CD4-positive, alpha-beta T cell treated with Interleukin-15 for 4 hours (primary cell): ENCODE measurements around the gene ZC3H13.

ENCODE experiments used
- DNase-seq: peaks from one replicate; pipeline ENCODE4 v3.0.0-alpha.2; 2020; ENCODE audit warnings: low spot score

The ZC3H13 gene, protein sequence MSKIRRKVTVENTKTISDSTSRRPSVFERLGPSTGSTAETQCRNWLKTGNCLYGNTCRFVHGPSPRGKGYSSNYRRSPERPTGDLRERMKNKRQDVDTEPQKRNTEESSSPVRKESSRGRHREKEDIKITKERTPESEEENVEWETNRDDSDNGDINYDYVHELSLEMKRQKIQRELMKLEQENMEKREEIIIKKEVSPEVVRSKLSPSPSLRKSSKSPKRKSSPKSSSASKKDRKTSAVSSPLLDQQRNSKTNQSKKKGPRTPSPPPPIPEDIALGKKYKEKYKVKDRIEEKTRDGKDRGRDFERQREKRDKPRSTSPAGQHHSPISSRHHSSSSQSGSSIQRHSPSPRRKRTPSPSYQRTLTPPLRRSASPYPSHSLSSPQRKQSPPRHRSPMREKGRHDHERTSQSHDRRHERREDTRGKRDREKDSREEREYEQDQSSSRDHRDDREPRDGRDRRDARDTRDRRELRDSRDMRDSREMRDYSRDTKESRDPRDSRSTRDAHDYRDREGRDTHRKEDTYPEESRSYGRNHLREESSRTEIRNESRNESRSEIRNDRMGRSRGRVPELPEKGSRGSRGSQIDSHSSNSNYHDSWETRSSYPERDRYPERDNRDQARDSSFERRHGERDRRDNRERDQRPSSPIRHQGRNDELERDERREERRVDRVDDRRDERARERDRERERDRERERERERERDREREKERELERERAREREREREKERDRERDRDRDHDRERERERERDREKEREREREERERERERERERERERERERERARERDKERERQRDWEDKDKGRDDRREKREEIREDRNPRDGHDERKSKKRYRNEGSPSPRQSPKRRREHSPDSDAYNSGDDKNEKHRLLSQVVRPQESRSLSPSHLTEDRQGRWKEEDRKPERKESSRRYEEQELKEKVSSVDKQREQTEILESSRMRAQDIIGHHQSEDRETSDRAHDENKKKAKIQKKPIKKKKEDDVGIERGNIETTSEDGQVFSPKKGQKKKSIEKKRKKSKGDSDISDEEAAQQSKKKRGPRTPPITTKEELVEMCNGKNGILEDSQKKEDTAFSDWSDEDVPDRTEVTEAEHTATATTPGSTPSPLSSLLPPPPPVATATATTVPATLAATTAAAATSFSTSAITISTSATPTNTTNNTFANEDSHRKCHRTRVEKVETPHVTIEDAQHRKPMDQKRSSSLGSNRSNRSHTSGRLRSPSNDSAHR (N-terminal part only)

DNA sequence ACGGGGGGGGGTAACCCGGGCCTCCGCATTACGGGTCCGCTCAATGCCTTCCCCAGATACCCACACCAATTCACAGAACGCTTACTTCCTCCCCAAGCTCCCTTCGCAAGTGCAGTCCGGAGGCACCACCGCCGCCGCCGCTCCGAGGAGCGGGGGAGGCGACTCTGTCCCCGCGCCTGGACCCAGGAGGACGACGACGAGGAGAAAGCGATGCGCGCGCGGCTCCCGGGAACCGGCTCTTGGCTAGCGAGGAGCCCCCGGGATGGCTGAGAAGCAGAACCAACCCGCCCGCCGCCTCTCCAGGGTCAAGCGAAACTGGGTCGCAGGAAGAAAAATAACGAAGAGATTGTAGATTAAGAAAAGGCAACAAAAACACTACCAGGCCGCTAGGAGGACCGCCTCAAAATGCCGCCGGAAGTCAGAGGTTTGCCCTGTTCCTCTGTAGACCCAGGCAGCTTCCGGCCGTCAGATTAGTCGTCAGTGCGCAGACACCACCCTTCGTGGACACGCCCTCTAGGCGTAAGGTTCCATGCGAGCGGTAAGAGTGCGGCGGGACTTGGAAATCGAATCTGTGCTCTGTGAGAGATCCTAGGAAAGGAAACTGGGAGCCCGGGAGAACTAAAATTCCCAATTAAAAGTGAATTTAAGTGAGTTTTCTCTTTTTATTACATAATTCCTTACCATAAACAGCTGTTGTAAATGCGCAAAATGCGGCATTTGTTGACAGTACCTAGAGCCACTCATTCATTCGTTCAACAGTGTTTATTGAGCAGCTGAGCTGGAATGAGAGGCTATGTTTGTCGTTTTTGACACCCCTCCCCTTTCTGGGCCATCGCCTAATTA, at the start of gene ZC3H13:
Gene ZC3H13, minus strand, starts transcription at position 428 of the 843 bp plus-strand sequence. CDS start 7,239 bp downstream, outside the sequence.
- peak; percentile 92 for DNase-seq

DNA sequence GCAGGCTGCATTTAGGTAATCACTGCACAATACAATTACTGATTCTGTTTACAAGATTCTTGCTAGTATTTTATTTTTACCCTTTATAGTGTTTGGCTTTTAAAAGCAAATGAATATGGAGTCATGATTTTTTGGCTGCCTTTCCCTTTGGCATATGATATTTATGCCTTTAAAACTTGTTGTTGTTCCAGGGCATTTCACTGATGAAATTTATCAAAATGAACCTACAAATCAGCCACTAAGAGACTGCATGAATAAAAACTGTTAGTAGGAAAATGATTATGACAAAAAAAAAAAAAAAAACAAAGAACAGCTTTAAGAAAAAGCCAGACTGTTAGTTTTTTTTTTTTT, 49.7 kb upstream of the ZC3H13 start:
- DNase-seq: no peak

DNA sequence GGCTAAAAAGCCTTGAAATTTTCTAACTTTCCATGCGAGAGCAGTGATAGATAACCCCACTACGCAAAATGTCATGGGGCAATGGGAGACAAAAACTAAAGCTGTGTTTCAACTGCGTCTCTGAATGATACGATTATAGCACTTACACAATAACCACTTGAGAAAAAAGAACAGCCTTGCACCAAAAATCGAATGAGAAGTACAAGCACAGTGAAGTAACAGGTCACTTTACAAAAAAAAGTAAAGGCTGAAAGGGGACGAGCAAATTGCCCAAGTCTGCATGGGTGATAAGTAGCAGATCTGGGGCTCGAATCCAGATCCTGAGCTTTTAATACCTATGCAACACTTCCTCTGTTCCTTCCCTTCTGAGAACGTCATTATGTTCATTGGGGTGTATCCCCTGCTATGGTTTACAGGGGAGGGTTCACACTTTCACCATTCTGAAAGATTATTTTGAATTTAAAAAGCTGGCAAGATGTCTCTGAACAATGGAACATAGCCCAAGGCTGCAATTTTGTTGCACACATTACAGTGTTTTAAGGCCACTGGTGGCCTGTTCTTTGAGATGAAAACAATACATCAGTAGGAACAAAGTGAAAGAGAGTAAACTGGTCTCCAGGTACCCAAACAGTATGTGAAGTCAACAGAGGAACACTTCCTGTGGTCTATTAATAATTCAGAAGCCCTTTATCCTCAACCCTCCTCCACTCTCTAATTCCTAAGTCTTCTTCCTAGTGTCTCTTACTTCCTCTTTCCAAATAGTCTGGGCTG, 49.1 kb upstream of the ZC3H13 start:
- DNase-seq: no peak

DNA sequence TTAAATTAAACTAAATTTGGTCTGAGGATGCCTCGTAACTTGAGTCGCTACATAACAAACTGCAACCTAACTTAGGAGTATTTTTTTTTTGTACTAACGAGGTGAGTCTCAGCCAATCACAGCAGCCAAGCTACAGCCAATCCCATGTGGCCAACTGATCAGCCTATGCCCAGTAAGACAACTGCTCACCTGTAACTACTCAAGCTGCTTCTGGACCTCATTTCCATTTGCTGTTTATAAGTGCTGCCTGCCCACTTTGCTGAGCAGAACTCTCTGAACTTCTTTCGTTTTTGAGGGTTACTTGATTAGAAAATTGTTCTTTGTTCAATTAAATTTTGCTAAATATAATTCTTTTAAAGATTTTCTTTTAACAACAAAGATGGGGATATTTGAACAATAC, 48.5 kb upstream of the ZC3H13 start:
- DNase-seq: no peak

DNA sequence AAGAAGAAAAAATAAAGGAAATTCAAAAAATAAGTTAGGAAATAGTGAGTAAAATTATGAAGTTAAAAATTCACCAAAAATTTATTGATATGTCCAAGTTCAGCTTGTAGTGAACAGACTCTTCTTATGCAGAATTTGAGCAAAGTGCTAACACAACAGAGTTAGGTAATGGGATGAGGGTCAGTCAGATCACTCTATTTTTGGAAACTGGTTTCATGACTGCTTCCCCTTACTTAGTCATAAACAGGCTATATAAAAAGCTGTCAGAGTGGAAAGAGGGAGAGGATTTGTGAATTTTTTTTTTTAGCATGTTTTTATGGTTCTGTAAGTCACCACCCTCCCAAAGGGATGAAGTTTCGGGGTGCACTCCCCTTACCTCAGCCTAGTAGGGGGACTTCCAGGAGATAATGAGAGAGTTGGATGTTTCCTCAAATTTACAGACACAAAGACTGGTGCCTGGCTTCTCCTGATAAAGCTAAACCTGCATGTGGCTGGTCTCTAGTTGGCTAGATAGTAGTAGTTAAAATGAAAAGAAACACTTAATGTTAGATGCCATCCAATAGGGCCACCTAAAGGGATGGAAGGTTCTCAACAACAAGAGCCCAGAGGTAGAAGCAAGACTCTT, 47.8 kb upstream of the ZC3H13 start:
- no peak for DNase-seq

DNA sequence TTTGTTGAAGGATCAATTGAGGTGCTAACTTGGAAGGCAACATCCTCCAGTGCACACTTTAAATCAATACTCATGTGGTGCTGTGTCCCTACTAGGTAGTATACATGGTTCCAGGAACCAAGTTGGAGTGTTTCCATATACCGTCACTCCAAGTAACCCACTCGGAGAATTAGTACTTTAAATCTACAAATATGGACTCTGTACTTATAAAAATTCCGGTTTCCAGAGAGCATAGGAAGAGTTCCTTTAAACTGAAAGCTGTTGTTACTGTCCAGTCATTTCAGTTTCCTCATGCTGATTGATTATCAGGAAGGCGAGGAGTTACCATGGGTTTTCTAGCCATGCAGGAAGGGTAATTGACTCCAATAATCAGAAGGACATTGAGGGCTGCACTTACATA, 45.1 kb upstream of the ZC3H13 start:
- no peak for DNase-seq

DNA sequence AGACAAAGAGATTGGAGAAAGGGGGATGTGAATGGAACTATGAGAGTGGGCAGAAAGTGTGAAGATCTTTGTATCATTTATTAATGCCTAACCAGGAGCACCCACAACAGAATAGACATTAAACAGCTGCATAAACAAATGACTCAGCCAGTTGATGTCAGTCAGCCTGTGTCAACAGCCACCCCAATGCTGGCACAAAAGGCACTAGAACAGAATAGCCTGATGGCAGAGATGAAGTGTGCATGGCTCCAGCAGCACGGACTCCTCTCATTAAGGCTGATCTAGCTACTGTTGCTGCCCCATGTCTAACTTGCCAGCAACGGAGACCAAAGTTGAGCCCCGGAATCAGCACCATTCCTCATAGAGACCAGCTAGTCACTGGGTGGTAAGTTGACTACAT, 44.5 kb upstream of the ZC3H13 start:
- DNase-seq: no peak

DNA sequence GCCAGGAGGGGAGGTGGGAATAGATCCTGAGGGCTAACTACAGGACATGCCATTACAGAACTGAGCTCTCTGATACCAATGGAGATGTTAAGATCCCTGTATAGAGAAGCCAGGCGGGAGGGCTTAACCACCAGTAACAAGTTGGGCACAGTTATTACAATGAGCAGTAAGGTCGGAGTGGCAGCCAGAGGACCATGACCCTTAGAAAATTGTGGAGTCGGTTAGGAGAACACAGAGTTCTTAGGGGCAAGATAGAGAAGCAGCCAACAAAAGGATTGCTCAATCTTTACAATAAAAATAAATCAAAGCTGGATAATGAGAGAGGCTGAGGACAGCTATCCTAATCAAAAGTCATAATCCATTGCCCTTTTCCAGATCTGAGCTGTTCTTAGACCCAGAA, 41.9 kb upstream of the ZC3H13 start:
- DNase-seq: no peak

DNA sequence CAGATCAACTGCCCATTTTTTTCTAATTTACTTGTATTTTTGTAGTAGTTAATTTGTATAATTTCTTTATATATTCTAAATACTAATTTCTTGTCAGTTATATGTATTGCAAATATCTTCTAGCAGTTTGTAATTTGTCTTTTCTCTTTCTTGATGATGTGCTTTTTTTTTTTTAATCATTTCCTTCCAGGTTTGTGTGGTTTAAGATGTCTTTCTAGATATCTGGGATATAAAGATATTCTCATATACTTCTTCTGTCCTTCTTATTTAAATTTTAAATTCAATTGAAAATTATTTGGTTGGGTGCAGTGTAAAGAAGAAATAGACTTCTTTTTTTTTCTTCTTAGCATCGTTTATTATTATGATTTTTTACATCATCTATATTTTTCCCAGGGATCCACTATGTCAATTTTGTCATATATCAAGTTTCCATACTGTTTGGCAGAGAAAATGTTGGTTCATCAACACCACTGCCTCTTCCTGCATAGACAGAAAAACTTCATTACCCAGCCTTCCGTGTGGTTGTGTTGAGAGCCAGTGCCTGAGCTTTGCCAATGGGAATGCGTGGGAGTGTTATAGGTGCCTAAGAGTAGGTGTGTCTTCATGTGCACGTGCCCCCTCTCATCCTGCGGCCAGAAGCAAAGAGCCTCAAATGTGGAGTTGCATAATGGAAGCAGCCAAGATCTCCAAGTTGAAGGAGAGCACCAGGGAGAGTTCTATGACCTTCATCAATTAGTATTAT, 36.4 kb upstream of the ZC3H13 start:
- no peak for DNase-seq

DNA sequence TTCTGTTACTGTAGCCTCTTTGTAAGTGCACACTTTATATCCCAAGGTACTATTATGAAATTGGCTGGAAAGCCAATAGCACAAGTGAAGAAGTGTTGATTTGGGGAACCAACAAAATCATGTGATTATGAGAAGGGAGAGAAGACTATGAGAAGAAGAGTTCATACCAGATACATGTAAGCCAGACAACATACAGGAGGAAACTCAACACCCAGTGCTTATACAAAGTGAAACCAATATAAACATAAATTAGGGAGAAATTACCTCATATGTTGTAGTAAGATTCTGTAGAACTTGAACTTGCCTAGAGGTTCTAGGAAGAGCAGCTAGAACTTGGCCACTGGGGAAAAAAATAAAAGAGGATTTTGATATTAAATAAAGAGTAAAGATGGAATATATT, 34.9 kb upstream of the ZC3H13 start:
- no peak for DNase-seq

DNA sequence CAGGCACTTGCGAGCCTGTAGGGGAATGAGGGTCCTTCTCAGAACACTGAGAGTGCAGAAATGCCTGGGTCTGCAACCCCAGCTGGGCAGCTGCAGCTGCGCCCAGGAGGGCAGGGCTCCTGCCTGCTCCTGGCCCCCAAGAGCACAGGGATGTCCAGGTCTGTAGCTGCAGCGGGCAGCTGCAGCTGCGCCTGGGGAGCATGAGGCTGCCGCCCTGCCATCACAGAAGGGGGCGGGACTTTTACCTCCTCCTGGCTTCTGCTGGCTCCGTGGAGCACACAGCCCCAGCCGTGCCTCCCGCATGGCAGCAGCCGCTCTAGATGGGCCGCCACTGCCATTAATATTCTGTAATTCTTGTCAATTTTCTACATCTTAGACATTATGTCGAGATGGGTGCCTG, 34.4 kb upstream of the ZC3H13 start:
- DNase-seq: no peak

DNA sequence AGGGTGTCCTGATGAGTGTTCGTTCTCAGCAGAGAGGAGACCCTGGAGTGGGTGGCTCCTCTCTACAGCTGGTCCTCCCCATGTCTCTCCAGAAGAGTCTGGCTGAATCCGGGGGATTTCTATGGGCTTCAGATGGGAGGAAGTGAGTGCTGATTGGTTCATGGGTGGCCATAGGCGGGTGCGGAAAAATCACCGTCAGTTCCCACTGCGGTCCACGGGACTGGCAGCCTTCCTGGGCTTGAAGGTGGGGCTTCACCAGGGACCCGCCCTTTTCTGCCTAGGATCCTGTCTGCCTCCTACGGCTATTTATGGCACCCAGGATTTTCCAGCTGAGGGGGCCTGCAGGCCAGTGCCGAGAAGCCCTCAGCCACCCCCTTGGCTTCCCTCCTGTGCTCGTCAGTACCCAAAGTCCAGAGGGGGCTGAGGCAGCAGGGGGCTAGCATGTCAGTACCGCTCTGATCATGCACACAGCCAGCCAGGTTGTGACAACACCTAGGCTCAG, 33.9 kb upstream of the ZC3H13 start:
- no peak for DNase-seq

DNA sequence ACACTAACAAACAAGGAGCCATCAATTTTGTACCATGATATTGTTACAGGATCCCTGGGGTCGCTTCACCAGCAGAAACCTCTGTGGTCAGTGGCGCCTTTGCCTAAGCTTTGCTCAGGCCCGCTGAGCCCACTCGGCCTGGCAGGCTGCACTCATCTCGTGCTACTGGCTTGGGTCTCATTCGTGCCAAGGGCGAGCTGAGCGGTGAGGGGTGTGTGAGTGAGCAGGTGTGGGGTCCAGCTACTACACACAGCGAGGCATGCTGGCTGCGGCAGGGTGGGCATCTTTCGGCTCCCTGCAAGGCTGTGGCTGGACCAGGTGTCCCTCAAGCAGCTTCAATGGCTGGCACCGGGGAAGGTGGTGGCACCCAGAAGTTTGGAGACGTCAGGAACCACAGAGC, 33.2 kb upstream of the ZC3H13 start:
- DNase-seq: no peak

DNA sequence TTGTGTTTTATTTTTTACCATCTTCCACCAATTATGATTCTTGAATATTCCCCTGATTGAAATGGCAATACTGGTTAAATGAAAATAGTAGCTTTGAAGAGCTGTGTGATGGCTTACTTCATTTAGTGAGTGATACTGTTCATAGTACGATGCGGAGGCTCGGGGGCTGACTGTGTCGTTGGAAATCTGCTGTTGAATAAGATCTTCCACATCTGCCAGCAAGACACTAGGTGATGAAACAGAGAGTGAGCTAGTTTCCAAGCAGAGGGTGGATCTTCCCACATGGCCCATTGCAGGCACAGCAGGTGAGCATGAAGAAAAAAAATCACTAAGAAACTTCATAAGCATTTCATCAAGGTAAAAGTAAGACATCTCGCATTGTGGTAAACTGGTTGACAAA, 29.8 kb upstream of the ZC3H13 start:
- no peak for DNase-seq

DNA sequence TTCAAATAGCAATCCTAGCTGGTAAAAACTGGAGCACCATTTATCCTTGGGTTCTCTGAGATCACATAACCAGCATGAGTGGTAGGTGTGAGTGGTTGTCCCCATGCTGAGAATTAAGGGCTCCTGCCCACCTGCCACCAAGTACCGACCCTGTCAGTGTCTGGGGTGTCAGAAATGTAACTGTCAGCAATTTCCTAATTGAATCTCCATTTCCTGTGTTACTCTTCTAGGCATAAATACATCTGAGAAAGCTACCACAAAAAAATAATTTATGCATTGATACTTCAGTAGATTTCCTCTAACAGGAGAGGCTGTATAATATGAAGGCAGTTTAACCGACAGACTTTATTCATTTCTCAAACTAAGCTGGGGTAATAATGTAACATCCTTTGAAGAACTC, 27.2 kb upstream of the ZC3H13 start:
- DNase-seq: no peak

DNA sequence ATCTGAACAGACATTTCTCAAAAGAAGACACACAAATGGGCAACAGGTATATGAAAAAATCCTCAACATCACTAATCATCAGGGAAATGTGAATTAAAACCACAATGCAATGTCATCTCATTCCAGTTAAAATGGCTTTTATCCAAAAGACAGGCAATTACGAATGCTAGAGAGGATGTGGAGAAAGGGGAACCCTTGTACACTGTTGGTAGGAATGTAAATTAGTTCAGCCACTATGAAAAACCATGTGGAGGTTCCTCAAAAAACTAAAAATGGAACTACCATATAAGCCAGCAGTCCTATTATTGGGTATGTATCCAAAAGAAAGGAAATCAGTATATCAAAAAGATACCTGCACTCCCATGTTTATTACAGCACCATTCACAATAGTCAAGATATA, 24.7 kb upstream of the ZC3H13 start:
- DNase-seq: no peak

DNA sequence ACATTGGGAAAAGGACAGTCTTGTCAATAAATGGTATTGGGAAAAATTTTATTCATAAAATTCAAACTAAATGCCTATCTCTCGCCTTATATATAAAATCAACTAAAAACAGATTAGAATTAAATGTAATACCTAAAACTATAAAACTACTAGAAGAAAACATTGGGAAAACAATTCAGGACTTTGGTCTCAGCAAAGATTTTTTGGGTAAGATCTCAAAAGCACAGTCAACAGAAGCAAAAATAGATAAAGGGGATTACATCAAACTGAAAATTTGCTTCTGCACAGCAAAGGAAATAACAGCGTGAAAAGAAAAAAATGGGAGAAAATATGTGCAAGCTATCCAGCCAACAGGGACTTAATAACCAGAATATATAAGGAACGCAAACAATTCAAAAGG, 24.3 kb upstream of the ZC3H13 start:
- DNase-seq: no peak

DNA sequence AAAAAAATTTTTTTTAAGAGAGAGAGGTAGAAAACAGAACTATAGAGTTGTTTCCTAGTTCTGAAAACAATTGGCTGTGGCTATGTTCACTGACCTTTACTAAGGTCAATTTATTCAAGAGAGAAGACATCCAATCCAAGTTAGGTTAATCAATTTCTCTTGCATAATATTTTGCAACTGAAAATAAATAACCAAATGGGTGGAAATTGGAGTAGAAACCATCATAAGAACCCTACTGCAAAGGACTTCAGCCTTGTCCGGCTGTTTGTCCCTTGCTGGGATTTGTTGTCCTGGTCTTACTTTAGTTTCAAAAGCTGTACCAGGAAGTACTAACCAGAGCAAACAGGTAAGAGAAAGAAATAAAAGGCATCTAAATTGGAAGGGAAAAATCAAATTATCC, 23.3 kb upstream of the ZC3H13 start:
- no peak for DNase-seq

DNA sequence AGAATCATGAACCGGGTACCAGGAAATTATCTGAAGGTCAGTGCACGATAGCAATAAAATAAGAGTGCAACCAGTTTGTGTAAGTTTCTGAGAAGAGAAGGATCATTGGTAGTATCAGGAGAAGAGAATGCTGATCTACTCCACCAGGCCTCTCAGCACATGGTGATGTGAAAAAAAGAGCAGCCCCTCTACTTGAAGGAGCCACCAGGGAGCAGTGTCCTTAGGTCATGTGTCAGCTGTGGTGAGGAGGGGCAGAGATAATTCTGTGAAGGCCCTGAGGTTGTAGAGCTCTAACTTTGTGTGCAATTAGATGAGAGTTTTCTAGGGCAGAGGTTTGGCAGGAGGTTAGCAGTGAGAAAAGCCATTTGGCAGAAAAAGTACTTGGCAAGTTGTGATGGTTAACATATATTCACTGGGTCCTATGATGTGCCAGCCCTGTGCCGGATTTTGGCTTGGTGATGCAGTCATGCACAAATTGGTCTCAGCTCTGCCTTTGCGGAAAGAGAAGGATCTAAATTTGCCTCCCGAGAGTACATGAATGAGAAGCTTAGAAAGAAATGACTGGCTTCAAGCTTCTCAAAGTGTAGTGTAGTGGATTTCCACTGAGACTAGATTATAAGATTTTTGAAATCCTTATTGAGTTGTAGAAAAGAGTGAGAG, 19.2 kb upstream of the ZC3H13 start:
- DNase-seq: no peak
